CD4-positive, alpha-beta T cell treated with Interleukin-4 for 4 hours (primary cell): ENCODE measurements around the gene GRHL1.
"Not testable (repeated sequence)": the region's sequence is repeated elsewhere in the genome, so short reads cannot be mapped to it uniquely, and the experiment has no call there.

Source experiments
- DNase-seq: peaks from one replicate; pipeline ENCODE4 v3.0.0-alpha.2; 2020

Gene GRHL1, protein sequence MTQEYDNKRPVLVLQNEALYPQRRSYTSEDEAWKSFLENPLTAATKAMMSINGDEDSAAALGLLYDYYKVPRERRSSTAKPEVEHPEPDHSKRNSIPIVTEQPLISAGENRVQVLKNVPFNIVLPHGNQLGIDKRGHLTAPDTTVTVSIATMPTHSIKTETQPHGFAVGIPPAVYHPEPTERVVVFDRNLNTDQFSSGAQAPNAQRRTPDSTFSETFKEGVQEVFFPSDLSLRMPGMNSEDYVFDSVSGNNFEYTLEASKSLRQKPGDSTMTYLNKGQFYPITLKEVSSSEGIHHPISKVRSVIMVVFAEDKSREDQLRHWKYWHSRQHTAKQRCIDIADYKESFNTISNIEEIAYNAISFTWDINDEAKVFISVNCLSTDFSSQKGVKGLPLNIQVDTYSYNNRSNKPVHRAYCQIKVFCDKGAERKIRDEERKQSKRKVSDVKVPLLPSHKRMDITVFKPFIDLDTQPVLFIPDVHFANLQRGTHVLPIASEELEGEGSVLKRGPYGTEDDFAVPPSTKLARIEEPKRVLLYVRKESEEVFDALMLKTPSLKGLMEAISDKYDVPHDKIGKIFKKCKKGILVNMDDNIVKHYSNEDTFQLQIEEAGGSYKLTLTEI

DNA sequence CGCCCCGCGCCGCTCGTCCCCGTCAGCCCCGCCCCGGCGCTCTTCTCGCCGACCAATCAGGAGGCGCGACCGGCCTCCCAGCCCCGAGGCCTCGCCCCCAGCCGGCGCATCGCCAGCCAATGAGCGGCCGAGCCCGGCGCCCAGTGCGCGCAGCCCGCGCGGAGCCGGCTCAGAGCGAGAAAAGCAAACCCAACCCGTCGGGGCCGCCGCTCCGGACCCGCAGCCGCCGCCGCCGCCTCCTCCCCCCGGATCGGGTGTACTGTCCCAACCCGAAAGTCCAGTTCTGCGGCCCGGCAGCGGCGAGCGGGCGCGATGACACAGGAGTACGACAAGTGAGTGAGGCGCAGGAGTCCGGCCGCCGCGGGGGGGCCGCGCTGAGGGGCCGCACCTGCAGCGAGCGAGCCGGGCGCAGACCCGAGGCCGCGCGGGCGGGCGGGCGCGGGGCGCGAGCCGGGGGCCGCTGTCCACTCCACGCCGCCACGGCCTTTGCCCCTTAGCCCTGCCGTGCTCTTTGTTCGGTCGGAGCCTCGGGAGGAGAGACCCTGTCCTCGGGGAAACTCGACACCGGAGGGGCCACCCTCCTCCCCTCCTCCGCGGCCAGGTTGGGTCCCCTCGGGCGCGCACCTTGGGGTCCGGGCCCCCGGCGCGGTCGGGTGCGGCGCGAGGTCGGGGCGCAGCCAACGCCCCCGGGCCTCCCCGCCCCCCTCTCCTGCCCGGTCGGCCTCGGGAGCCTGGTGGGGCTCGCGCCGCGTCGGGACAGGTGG, at the start of gene GRHL1:
GRHL1 (plus strand) TSS at position 172 of the 764 bp plus-strand sequence; CDS start at position 313, 141 bp downstream.
- peak; percentile 90 for DNase-seq

DNA sequence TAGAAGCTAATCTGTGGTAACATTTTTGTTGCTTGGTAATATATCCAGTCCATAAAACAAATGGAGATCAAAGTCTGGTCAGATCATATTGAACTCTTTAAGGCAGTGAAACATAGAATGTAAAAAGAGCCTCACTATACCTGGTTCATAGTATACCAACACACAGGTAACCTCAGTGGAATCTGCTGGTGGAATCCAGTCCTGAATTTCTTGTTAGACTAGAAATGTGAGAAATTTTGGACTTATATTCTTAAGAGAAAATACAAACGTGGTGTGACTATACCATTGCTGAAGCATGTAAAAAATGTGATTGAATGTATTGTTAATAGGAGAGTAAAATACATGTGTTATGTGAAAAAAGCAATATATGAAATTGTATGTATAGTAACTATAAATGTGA, 46.1 kb upstream of the GRHL1 start:
- no peak for DNase-seq

DNA sequence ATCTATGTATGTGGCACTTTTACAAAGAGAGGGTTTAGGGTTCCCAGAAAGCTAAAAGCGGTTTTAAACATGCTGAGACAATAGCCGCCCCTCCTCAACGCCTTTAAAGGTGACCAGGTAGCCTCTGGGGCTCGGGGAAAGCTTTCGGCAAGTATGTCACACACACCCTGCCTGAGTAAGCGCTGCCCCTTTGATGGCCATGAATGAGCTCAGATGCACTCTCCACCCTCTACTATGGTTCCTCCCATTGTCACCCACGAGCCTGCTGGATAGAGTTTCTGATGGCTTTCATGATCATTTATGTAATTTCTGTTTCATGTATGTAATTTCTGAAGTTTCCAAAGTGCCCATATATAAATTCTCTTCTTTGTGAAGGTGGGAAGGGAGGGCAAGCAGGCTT, 44.1 kb upstream of the GRHL1 start:
- DNase-seq = no peak

DNA sequence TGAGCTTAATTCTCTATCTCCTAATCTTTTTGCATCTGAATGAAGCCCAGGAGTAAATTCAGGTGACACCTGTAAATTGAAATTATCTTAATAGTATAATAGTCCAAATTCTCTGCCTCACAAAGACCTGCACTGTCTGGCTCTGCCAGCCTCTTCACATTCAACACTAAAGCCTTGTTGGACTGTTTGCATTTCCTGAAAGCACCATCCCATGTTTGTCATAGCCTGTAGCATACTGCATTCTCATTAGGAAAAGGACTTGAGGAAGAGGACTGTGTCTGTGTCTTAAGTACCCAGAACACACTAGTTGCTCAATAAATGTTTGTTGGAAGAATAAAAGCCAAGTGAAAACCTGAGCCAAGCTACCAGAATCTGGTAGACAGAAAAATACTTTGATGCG, 42.9 kb upstream of the GRHL1 start:
- DNase-seq = no peak

DNA sequence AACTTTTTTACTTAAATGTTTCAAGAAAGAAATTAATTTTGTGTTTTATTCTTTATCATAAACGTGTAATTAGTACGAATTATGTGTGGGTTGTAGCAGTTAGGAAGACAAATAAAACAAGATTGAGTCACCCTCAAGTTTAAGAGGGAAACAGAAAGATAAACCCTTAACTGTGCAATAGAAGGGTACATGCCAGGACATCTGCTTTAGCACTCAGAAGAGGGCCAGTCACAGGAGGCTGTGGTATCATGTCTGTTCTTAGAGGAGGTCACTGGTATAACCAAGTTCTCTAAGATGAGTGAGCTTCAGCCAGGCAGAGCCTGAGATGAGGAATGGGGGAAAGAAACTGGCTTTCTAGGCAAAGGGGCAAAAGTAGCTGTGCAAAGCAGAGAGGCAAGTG, 42.4 kb upstream of the GRHL1 start:
- no peak for DNase-seq

DNA sequence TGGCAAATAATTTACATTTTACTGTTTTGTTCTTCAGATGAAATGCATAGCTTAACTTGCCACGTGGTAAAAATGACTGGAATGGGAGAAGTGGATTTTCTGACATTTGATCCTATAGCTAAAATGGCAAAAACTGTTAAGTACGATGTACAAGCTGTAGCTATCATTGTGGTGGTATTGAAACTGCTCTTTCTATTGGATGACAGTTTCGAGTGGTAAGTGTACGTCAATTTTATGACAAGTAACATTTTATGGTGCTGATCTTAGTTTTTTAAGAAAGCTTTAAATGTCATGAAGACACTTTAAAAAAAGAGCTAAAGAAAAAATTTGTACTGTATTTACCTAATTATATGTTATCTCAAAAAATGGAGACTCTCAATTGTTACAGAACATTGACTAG, 40.8 kb upstream of the GRHL1 start:
- no peak for DNase-seq

DNA sequence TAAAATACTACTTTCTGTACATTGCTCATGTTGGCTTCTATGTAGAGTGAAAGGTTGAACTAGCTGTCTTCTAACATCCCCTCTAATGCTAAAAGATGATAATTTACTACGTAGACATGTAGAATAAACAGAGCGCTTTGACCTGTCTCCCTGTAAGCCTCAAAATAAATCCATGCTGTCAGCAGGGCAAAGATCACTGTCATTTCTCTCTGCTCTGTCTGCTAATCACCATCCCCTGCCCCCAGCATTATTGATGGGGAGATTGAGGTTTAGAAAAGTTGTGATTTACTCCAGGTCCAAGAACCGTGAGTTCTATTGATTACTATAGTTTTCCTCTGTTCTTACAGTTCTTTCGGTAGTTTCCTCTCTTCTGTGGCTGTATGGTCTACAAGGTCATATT, 39.0 kb upstream of the GRHL1 start:
- DNase-seq = no peak

DNA sequence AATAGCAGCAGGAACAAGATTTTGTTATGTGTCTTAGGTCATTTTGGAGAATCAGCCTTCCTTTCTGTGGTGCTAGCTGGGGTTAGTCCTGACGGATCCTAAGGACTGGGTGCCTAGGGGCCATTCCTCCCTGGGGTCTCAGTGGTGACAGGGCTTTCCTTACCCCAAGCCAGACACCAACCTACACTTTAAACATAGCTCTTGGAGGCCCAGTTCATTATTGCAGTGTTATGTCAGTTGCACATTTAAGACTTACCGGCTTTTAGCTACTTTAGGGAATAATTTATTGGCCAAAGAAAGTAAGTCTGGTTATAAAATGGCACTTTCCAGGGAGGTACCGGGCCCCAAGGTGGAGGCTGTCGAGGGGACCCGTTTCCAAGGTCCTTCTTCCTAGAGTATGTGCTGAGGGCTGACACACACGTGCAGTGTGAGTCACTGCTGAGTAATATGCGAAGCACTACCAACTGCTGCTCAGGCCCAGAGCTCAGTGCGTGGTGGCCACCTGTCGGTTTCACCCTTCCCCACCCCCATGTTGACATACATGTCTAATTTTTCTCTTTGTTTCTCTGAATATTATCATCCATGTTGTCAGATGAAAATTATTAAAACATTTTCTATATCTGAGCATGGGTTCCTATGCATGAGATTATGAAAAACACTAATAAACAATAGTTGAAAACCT, 37.0 kb upstream of the GRHL1 start:
- peak; percentile 15 for DNase-seq

DNA sequence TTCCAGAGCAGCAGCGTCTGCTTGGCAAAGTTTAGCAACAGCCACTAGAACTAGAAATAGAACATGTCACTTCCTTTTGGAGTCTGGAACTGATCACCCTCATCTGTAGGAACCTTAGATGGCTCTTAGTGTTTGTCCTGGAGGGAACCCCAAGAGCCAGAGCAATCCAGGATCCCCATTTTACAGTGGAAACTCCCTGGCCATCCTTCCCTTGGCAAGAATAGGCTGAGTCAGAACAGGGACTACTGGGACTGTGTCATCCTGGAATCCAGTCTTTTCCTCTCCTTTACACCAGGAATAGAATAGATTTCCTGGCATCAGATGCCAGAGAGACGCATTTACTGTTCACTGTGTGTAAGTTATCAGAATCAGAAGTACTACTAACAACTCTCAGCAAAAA, 33.2 kb upstream of the GRHL1 start:
- DNase-seq = no peak

DNA sequence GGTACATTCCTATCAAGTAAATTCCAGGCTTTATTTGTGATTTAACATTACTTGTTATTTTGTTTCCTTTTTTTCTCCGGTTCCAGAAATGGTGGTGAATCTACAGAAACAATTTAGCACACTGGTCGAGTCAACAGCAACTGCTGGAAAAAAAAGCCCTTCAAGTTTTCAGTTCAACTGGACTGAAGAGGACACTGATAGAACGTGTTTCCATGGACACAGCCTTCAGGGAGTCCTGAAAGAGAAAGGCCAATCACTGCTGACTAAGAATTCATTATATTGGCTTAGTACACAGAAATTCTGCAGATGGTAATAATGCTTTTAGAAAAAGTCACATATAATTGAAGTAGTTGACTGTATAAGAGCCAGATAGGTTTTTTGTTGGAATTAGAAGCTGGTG, 32.0 kb upstream of the GRHL1 start:
- no peak for DNase-seq

DNA sequence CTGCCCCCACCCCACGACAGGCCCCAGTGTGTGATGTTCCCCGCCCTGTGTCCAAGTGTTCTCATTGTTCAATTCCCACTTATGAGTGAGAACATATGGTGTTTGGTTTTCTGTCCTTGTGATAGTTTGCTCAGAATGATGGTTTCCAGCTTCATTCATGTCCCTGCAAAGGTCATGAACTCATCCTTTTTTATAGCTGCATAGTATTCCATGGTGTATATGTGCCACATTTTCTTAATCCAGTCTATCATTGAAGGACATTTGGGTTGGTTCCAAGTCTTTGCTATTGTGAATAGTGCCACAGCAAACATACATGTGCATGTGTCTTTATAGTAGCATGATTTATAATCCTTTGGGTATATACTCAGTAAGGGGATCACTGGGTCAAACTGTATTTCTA, 24.5 kb upstream of the GRHL1 start:
- DNase-seq = not testable (repeated sequence)

DNA sequence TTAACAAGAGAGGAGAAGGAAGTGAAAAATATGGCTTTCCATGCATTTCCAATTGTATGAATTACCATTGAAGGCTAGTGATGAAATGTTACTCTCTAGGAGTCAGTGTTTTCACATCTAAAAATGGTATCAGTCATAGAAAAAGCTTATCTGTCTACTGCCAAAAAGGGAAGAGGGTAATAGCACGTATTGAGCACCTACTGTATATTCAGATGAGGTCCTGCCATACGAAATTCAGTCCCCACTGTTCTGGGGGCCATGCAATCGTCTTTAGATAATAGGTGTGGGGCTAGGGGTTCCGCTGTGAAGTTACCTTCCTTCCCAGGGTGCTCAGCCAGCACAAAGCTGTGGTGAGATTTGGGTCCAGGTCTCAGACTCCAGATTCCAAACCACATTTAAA, 14.2 kb upstream of the GRHL1 start:
- no peak for DNase-seq

DNA sequence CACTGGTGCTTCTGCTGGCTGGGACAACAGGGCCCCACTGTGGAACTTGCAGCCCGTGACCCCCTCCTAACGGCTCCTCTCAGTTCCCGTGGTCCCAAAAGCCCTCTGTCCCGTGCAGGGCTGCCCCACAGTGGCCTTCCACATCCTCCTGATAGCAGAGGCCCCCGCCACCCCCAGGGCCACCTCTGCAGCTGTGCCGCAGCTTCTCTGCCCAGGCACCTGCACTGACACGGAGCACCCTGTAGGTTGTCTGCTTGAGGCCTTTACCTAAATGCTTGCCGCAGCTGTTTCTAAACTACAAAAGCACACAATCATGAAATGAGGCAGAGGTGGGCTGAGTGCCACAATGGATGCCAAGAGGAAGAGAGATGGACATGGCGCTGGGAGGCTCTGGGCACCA, 13.5 kb upstream of the GRHL1 start:
- no peak for DNase-seq

DNA sequence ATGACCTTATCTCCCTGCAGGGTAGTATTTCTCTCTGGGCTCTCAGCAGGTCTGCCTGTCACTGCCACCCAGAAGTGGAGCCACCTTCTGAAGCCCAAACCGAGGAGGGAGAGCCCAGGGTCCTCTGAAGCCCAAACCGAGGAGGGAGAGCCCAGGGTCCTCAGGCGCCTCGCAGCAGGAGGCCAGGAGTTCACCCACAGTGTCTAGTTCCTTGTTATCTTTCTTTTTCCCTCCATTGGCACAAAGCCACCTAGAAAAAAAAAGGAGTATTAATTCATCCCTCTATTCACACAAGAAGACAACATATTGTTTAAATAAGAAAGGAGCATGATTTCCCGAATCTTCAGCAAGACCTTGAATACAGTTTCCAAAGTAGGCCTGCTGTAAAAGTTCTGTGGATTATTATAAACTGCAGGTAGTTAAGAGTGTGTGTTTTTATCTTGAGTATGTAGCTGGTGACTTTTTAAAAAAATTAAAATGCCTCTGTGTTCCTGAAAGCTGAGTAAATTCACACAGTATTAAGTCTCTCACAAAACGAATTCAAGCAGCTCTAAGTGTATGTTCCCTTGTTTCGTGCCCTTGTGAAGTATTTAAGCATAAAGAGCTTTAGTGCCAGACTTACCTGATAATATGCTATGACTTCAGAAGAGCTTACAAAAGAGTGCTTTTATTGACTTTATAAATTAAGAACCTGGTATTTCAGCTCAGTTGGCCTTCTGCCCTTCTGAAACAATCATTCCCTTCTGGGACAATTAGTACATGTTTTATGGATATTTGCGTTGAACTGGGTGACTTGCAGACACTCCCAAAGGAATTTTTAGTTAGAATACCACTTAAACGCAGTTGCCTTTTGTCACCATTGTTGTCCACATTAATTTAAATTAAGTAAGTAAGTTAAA, 11.7 kb upstream of the GRHL1 start:
- no peak for DNase-seq

DNA sequence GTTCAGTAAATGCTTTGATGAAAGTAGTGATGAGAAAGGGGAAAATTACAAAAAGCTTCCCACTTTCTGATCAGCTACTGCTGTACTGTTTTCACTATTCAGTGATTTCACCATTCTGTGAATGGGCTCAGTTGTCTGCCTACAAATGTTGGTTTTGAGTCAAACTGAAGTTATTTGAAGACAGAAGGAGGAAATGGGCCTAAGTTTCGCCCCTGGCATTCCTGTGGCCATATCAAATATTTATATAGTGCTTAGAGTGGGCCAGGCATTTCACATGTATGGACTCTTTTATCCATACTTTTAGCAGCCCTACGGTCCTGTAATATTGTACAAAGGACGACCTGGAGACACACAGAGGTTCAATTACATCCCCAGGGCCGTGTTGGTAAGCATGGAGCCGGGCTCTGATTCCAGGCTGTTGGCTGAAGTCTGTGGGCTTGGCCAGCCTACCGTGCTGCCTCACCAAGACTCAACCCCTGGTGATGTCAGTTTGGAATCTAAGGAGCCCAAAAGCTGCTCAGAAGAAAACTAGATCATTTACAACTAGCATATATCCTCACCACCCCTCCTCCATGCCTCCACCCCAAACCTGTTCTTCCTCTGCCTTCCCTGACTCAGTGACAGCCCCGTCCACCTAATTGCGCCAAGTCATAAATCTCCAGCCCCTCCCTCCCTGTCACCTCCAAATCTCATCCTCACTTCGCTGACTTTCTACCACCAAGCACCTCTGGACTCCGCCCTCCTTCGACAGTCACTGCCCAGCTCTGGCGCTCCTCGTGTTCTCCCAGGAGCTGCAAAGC, 10.1 kb upstream of the GRHL1 start:
- DNase-seq = no peak

DNA sequence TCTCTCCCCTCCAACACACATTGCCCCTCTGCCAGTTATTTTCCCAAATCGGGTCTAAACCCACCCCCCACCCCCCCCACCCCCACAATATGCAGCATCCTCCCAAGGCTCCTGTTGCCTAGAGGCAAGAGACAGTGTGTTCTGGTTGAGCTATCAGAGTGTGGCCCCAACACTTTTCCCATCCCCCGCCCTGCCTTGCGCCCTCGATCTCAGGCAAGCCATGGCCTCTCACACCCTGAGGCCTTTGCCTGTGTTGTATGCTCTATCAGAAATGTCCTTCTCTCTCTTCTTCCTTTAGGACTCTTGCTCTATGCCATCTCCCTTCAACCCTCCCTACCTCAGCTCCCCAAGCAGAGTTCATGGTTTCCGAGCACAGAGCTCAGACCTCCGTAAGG, 9.5 kb upstream of the GRHL1 start:
- DNase-seq = no peak

DNA sequence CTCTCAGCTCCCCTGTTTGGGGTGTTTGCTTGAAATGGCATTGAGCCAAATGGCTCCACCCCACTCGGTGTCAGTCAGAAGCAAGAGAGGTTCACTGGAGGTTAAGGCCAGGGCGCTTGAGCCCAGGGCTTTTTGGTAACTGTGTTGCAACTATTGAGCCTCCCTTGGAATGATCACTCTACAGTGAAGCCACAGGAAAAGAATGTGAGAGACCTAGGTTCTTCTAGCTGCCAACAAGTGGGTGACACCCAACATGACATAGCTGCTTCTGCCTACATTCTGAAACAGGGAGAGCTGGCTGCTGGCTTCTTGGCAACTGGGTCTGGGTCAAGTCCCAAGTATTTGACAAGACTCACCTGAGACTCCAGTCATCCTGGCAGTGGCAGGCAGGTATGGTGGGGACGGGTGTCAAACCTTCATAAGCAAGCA, 7.1 kb upstream of the GRHL1 start:
- DNase-seq = no peak

DNA sequence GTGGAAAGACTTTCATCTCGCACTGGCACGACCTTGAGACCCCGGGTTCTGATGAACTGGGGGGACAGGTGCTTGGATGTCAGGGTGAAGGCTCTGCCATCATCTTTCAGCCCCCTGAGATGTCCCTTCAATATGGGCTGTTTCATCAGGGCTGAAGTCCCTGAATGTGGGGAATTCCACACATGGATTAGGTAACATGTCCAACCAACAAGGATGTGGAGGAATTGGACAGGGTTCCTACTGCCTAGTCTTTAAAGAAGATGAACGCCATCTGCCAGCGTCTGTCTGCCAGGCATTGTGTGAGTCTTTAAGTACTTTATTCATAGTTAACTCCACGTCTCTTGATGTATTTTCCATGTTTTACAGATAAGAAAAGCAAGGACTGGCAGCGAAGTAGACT, 5.9 kb upstream of the GRHL1 start:
- no peak for DNase-seq

DNA sequence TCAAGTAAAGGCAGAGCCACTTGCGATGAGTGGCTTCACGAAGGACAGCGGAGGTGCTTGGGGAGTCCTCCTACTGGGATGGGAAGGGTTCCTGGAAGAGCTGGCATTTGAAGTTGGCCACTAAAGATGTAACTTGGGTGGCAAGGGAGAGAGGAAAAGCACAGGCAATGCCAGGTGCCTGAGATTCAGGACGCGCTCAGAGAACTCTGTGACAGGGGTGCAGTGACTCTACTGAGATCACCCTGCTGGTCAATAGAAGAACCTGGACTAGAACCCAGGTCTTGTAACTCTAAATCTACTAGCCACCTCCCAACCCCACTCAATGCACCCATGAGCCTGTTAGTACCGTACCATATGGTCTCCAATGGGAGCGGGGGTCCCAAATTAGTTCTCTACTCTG, 5.4 kb upstream of the GRHL1 start:
- DNase-seq = no peak

DNA sequence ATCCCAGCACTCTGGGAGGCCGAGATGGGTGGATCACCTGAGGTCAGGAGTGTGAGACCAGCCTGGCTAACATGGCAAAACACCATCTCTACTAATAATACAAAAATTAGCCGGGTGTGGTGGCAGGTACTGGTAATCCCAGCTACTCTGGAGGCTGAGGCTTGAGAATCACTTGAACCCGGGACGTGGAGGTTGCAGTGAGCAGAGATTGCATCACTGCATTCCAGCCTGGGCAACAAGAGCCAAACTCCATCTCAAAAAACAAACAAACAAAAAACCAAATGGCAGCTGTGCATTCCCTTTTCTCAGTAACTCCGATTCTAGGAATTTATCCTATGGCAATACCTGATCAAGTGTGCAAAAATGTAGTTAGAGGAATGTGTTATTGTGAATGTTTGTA, 4.7 kb upstream of the GRHL1 start:
- DNase-seq = no peak

DNA sequence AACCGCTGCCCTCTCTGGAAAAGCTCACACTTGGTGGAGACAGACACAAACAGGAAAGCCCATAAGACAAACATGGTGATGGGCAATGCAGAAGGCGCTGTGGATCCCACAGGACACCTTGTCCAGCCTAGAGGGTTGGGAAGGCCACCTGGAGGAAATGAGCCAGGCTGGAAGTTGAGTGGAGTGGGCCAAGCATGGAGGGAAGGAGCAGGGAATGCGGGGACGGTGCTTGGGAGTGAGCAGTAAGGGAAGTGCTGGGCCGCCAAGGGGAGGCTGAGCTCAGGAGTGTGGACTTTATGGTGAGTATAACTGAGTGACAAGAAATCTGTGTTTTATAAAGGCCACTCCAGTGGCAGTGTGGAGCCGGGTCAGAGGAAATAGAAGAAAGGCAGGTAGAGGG, 2.8 kb upstream of the GRHL1 start:
- DNase-seq = no peak
